Neural cell (in vitro differentiated cells): ENCODE measurements around the gene OR10K2.

Source experiments
- EP300 ChIP-seq: fragments of 450-650 bp; conservative IDR thresholded peaks from 2 replicates; pipeline ENCODE4 v1.6.1; 2014; ENCODE audit warnings: antibody characterized with exemption, mild to moderate bottlenecking, moderate library complexity; ENCODE audit not compliant: poor library complexity, severe bottlenecking
- EZH2 ChIP-seq: fragments of 200-600, 300-800 bp; shearing (Covaris generic), sonication (generic); IDR thresholded peaks from 2 replicates; pipeline ENCODE4 v1.6.1; 2014; ENCODE audit warnings: antibody characterized with exemption, low read length, borderline replicate concordance, mild to moderate bottlenecking; ENCODE audit not compliant: insufficient read depth, poor library complexity, severe bottlenecking
- MXI1 ChIP-seq: fragments of 450-650 bp; conservative IDR thresholded peaks from 2 replicates; pipeline ENCODE4 v1.6.1; 2014; ENCODE audit warnings: antibody characterized with exemption, mild to moderate bottlenecking; ENCODE audit not compliant: poor library complexity, severe bottlenecking
- POLR2AphosphoS5 ChIP-seq: IDR thresholded peaks from 2 replicates; pipeline ENCODE4 v1.6.1; 2012
- RAD21 ChIP-seq: fragments of 450-650 bp; conservative IDR thresholded peaks from 2 replicates; pipeline ENCODE4 v1.6.1; 2014; ENCODE audit warnings: antibody characterized with exemption, mild to moderate bottlenecking, moderate library complexity
- SMC3 ChIP-seq: fragments of 450-650 bp; conservative IDR thresholded peaks from 2 replicates; pipeline ENCODE4 v1.6.1; 2014; ENCODE audit warnings: antibody characterized with exemption, mild to moderate bottlenecking, moderate library complexity; ENCODE audit not compliant: poor library complexity
- TF ChIP-seq, protein P1 (sequence below): fragments of 450-650 bp; IDR thresholded peaks from 2 replicates; pipeline ENCODE4 v1.5.1; 2014; ENCODE audit warnings: antibody characterized with exemption, mild to moderate bottlenecking, moderate library complexity; ENCODE audit not compliant: poor library complexity, severe bottlenecking

DNA sequence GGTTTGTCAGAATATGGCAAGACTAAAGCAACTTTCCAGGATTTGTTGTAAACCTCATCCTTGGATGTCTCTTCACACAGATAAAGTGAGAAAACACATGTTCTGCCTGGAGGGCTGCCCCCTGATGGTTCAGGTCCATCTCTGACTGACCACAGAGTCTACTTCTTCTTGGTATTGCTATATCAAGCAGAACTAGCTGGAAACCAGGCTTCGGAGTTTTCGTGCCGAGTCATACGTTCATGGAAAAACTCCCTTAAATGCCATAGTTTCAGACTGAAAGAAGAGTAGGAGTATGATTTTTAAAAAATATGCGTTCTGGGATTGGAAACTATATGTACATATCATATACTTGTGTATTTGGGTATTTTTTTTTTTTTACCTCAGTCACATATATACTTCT lies 32.6 kb downstream of the OR10K2 start:
- TF ChIP-seq, protein P1, sequence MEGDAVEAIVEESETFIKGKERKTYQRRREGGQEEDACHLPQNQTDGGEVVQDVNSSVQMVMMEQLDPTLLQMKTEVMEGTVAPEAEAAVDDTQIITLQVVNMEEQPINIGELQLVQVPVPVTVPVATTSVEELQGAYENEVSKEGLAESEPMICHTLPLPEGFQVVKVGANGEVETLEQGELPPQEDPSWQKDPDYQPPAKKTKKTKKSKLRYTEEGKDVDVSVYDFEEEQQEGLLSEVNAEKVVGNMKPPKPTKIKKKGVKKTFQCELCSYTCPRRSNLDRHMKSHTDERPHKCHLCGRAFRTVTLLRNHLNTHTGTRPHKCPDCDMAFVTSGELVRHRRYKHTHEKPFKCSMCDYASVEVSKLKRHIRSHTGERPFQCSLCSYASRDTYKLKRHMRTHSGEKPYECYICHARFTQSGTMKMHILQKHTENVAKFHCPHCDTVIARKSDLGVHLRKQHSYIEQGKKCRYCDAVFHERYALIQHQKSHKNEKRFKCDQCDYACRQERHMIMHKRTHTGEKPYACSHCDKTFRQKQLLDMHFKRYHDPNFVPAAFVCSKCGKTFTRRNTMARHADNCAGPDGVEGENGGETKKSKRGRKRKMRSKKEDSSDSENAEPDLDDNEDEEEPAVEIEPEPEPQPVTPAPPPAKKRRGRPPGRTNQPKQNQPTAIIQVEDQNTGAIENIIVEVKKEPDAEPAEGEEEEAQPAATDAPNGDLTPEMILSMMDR = no peak
- no peak for TF ChIP-seq EP300
- no peak for TF ChIP-seq POLR2AphosphoS5
- no peak for TF ChIP-seq SMC3
- TF ChIP-seq MXI1 = no peak
- TF ChIP-seq EZH2 = no peak
- TF ChIP-seq RAD21 = no peak
